NCI-H1417 (cell line): ENCODE results near the gene BBS1.
"Not testable (repeated sequence)": the region's sequence is repeated elsewhere in the genome, so short reads cannot be mapped to it uniquely, and the experiment has no call there.

ENCODE experiments used
- DNase-seq, 3 experiments: peaks; one replicate each; lab custom pipeline; 2025; lab: John Stamatoyannopoulos, UW

BBS1 gene

GRCh38 chr11:66570850-66571180, 60.4 kb downstream of the BBS1 start:
- DNase-seq: no peak

GRCh38 chr11:66579017-66579606, 68.7 kb downstream of the BBS1 start:
- peak; percentile 22 to 68 (median 57) for DNase-seq

GRCh38 chr11:66580803-66581202, 70.4 kb downstream of the BBS1 start:
- DNase-seq: no peak

GRCh38 chr11:66581261-66581660, 70.8 kb downstream of the BBS1 start:
- no peak for DNase-seq

- DNase-seq: not testable (repeated sequence)
Observed at GRCh38 chr11:66582565-66583147, 72.2 kb downstream of the BBS1 start.
